Mesodermal cell (in vitro differentiated cells): ENCODE measurements around the gene FAM3C.

Source experiments
- H3K27ac ChIP-seq: 2 replicates; pipeline ENCODE4 v1.7.0; 2013; ENCODE audit warnings: mild to moderate bottlenecking, low read depth, low read length, moderate library complexity; ENCODE audit not compliant: severe bottlenecking
- H3K36me3 ChIP-seq: 2 replicates; pipeline ENCODE4 v1.7.1; 2013; ENCODE audit warnings: mild to moderate bottlenecking, low read length, moderate library complexity; ENCODE audit not compliant: control insufficient read depth, insufficient read depth
- H3K4me1 ChIP-seq: one replicate; pipeline ENCODE4 v1.7.1; 2013; ENCODE audit warnings: mild to moderate bottlenecking, low read length; ENCODE audit not compliant: insufficient read depth, control insufficient read depth, poor library complexity, severe bottlenecking
- H3K4me3 ChIP-seq: 2 replicates; pipeline ENCODE4 v1.7.0; 2013; ENCODE audit warnings: low read length, control low read depth, mild to moderate bottlenecking; ENCODE audit not compliant: insufficient read depth, poor library complexity, severe bottlenecking; ENCODE audit errors: extremely low read depth
- H3K9me3 ChIP-seq: 2 replicates; pipeline ENCODE4 v1.7.1; 2013; ENCODE audit warnings: mild to moderate bottlenecking, low read length, moderate library complexity; ENCODE audit not compliant: control insufficient read depth
- WGBS, 2 experiments: methylation state at CpG; one replicate each; pipeline ENCODE4 v1.1.5; 2013; ENCODE audit warnings: missing lambda C conversion rate in 2 of 2; ENCODE audit not compliant: insufficient coverage in 2 of 2; 5-methylcytosine and 5-hydroxymethylcytosine counted together

The FAM3C gene

GRCh38 chr7:121393005-121393366 is 3.1 kb downstream of the FAM3C start:
- peaks cover 34% of the 10 kb centered on the region for H3K36me3 ChIP-seq
- H3K27ac ChIP-seq: no peak overlapping the region
- H3K9me3 ChIP-seq: peaks cover 5% of the 10 kb centered on the region
- 97 to 98% methylated on average over 6 to 7 of the region's 7 CpGs for WGBS, 2 experiments
- H3K4me1 ChIP-seq: peaks cover 3% of the 10 kb centered on the region
- H3K4me3 ChIP-seq: no peak overlapping the region

- Histone ChIP-seq H3K4me1 (peaks cover 3% of the 10 kb centered on the region), H3K36me3 (peaks cover 34% of the 10 kb centered on the region), H3K4me3 (no peak overlapping the region), H3K9me3 (peaks cover 5% of the 10 kb centered on the region), H3K27ac (no peak overlapping the region)
- 100% methylated on average over 3 of the region's 10 CpGs; no CpG with 5 or more reads in 1 of the 2 experiments for WGBS, 2 experiments
These were observed 3.7 kb downstream of the FAM3C start for GRCh38 chr7:121392277-121393004.

- Histone ChIP-seq H3K4me3 (no peak overlapping the region), H3K36me3 (peaks cover 34% of the 10 kb centered on the region)
These were observed 4.4 kb downstream of the FAM3C start for GRCh38 chr7:121391686-121392085.

GRCh38 chr7:121390617-121391016 is 5.5 kb downstream of the FAM3C start:
- Histone ChIP-seq H3K9me3 (peaks cover 5% of the 10 kb centered on the region), H3K4me3 (no peak overlapping the region), H3K27ac (no peak overlapping the region), H3K4me1 (peaks cover 3% of the 10 kb centered on the region), H3K36me3 (peaks cover 34% of the 10 kb centered on the region)
- no CpG with 5 or more reads among the region's 2 CpGs for WGBS, 2 experiments

More at GRCh38 chr7:121391686-121392085, 4.4 kb downstream of the FAM3C start:
- Histone ChIP-seq H3K4me1 (peaks cover 3% of the 10 kb centered on the region), H3K9me3 (peaks cover 5% of the 10 kb centered on the region), H3K27ac (no peak overlapping the region)
- 82 to 100% methylated on average over 1 of the region's 3 CpGs for WGBS, 2 experiments

DNA sequence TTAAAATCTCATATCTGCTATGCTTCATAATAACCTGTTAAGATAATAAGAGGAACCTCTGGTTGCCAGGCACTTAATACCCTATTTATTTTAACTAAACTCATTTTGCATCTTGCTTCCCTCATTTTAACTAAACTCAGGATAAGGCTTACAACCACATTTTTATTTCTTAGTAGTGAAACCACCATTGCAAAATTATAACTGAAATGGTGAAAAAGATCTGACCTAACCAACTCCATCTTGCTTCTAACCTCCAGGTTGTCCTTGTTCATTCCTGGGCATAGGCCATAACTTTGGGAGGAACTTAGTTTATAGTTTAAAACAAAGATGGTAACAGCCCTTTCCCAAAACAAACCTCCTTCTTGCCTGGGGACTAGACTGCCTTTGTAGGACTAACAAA is 6.0 kb downstream of the FAM3C start:
- Histone ChIP-seq H3K4me1 (peaks cover 3% of the 10 kb centered on the region), H3K9me3 (peaks cover 5% of the 10 kb centered on the region), H3K36me3 (peaks cover 34% of the 10 kb centered on the region), H3K4me3 (no peak overlapping the region), H3K27ac (no peak overlapping the region)

GRCh38 chr7:121388950-121389349 is 7.2 kb downstream of the FAM3C start:
- no CpG with 5 or more reads among the region's 1 CpG for WGBS, 2 experiments
- H3K4me3 ChIP-seq: no peak overlapping the region
- peaks cover 5% of the 10 kb centered on the region for H3K9me3 ChIP-seq

DNA sequence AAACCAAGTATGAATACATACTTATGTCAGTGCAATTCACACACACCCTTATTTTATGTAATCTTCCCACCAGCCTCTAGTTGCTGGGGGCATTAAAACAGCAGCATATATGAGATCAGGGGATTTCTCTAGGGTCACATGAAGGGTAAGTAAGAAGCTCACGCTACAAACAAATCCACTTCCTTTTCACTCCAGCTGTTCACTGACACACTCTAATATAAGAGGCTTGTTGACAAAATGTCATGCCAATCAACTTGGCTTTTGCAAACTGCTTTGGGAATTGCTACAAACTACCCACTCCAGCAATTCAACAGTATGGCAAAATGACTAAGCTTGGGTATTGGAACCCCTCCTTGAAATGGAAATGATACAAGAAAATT is 10.3 kb downstream of the FAM3C start:
- H3K27ac ChIP-seq: no peak overlapping the region
- no CpG with 5 or more reads among the region's 1 CpG for WGBS, 2 experiments
- peaks cover 15% of the 10 kb centered on the region for H3K36me3 ChIP-seq

More at GRCh38 chr7:121388950-121389349, 7.2 kb downstream of the FAM3C start:
- H3K4me1 ChIP-seq: peaks cover 3% of the 10 kb centered on the region
- no peak overlapping the region for H3K27ac ChIP-seq
- peaks cover 26% of the 10 kb centered on the region for H3K36me3 ChIP-seq

DNA sequence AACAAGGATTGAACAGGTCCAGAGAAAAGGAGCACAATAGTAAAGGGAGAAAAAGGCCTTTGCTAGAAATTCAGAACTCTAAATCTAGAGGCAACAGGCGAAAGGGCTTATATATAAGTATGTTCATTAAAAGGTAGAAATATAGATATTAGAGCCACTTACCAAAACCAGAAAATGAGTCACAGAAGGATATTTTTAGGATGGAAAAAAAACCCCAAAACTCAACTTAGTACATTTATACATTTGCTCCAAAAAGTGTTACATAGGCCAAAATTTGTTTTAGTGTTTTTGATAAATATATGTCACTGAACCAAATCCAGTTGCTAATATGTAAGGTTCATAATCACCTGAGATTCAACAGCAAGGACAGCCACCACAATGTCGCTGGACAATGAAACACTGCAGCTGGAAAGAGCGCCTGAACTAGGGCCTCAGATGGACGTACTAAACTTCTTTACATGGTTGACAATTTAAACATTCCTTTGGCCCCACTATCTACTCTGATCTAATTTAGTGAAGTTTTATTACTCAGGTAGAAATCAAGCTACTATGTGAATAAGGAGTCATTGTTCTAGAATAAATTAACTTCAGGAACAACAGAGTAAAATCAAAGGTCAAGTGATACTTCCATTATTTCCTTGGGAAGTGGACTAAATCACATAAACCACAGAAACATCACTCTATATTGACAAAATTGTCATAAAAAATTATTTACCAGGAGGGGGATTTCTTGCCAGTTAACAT is 10.9 kb downstream of the FAM3C start:
- Histone ChIP-seq H3K36me3 (peaks cover 18% of the 10 kb centered on the region), H3K9me3 (no peaks in the 10 kb centered on the region), H3K4me3 (no peak overlapping the region), H3K4me1 (no peaks in the 10 kb centered on the region), H3K27ac (no peak overlapping the region)
- WGBS, 2 experiments: 100% methylated on average over 1 of the region's 4 CpGs; no CpG with 5 or more reads in 1 of the 2 experiments

More for the DNA sequence above, 10.3 kb downstream of the FAM3C start:
- no peak overlapping the region for H3K4me3 ChIP-seq
- no peaks in the 10 kb centered on the region for H3K9me3 ChIP-seq
- no peaks in the 10 kb centered on the region for H3K4me1 ChIP-seq

GRCh38 chr7:121384265-121384664 is 11.8 kb downstream of the FAM3C start:
- H3K4me1 ChIP-seq: no peaks in the 10 kb centered on the region
- H3K4me3 ChIP-seq: no peak overlapping the region
- peaks cover 27% of the 10 kb centered on the region for H3K36me3 ChIP-seq
- no peaks in the 10 kb centered on the region for H3K9me3 ChIP-seq
- H3K27ac ChIP-seq: no peak overlapping the region
- WGBS, 2 experiments: 72 to 100% methylated on average over 1 to 2 of the region's 2 CpGs

DNA sequence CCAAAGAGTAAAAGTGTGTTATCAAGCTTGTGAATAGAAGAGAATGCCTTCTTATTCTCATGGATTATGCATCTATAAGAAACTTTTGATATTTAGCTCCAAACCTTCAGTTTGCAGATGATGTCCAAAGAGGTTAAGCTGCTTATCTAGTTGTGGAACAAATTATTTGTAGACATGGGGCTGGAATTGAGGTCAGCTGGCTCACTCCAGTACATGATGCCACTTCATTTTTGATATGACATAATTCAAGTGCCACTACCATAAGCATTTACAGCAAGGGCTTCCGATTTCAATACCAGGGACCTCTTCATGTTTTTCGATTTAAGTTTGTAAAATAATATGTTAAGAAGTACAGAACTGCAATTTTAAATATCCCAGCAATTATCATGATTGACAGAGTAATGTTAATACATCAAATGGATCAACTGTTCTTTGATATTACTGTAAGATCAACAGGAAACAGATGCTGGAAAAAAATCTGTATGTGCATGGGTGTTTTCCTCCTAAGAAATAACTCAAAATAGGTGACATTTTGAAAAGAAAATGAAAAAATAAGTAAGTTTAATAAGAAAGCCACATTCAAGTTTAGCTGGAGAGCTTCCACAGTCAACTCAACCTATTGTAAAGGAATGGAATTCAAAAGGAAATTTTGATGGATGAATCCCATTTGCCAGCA is 12.7 kb downstream of the FAM3C start:
- H3K36me3 ChIP-seq: peaks cover 35% of the 10 kb centered on the region
- WGBS, 2 experiments: no CpG with 5 or more reads among the region's 2 CpGs
- H3K4me3 ChIP-seq: no peak overlapping the region
- H3K27ac ChIP-seq: no peak overlapping the region
- H3K4me1 ChIP-seq: no peaks in the 10 kb centered on the region
- H3K9me3 ChIP-seq: no peaks in the 10 kb centered on the region
